VCaP (cell line): ENCODE measurements around the gene PPDPF.

Experiments used
- H3K27ac ChIP-seq: fragments of 450-650 bp; 2 replicates; pipeline ENCODE4 v1.5.1; 2017
- CTCF ChIP-seq: fragments of 450-650 bp; conservative IDR thresholded peaks from 2 replicates; pipeline ENCODE4 v1.5.1; 2017; ENCODE audit warnings: mild to moderate bottlenecking, moderate library complexity

The PPDPF gene, protein sequence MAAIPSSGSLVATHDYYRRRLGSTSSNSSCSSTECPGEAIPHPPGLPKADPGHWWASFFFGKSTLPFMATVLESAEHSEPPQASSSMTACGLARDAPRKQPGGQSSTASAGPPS

GRCh38 chr20:63520504-63520933, at the start of gene PPDPF:
TSS of gene PPDPF (plus strand) at chr20:63520765. CDS start at chr20:63521309, 544 bp downstream.
- TF ChIP-seq CTCF = no peak
- peak within 1 kb of the TSS; percentile 96 for H3K27ac ChIP-seq

GRCh38 chr20:63471002-63471716, 49.4 kb upstream of the PPDPF start:
- no peak for TF ChIP-seq CTCF
- peak overlapping the region; percentile 91 for H3K27ac ChIP-seq

DNA sequence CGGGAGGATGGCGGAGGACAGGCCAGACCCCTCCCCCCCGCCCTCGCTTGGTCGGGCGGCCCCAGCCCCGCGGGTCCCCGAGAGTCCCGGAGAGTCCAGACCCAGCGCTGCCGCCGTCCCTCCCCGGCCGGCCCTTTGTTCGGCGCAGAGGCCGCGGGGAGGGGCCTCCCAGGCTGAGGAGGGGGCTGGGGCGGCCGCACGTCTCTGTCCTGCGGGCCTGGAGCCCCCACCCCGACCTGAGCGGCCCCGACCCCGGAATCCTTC, 48.9 kb upstream of the PPDPF start:
- H3K27ac ChIP-seq = peak overlapping the region; percentile 91
- TF ChIP-seq CTCF = no peak

- TF ChIP-seq CTCF = no peak; the same call in 1 of the 2 replicates
- peak within 1 kb of the TSS; percentile 91 for H3K27ac ChIP-seq
Measured at GRCh38 chr20:63471981-63472831, 48.4 kb upstream of the PPDPF start, which contains the start of gene KCNQ2. TSS of gene KCNQ2 (minus strand) at chr20:63472655. CDS start at chr20:63472463, 192 bp downstream.

DNA sequence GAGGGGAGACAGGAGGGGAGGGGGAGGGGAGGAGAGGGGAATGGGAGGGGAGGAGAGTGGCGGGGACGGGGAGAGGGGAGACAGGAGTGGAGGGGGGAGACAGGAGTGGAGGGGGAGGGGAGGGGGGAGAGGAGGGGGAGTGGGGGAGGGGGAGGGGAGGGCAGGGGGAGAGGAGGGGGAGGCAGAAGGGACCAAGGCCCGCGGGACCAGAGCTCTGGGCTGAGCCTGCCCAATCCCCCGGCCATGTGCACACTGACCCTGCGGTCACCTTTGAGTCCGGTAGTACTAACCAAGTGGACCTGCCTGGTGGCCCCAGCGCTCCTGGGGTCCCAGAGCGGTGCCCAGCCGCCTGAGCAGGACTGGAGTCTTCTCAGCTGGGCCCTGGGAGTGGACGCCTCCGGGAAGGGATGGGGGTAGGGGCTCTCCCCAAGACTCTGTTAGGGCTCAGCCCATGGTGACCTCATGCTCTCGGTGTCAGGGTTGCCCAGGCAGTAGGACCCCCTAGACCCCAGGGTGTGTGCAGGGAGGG, 47.6 kb upstream of the PPDPF start:
- no peak for TF ChIP-seq CTCF
- no peak overlapping the region for H3K27ac ChIP-seq

GRCh38 chr20:63473555-63474449, 46.8 kb upstream of the PPDPF start:
- TF ChIP-seq CTCF = no peak
- H3K27ac ChIP-seq = no peak overlapping the region
